SK-N-SH (cell line): ENCODE measurements around the gene IGF1R. TPM values are rescaled to one million over a fixed set of nuclear protein-coding genes. Genes with fewer than 3 reads are reported as not detected.

Source experiments
- CTCF ChIA-PET: fragments of 300-600, 350-600 bp; formaldehyde crosslinking; extraction: SDS; loops from one replicate; lab custom pipeline; 2021; lab: Yijun Ruan, JAX
- POLR2A ChIA-PET: fragments of 350-600 bp; sonication (Branson Sonifier 250); formaldehyde crosslinking; extraction: SDS; loops from one replicate; lab custom pipeline; 2020; ENCODE audit warnings: antibody characterized with exemption, inconsistent platforms; lab: Yijun Ruan, JAX
- DNase-seq: peaks from one replicate; pipeline ENCODE4 v3.0.0; 2012
- H2AFZ ChIP-seq: fragments of 200-600 bp; sonication (generic); 2 replicates; pipeline ENCODE4 v1.8.1; 2016; ENCODE audit warnings: antibody characterized with exemption, mild to moderate bottlenecking, low read depth
- H3F3A ChIP-seq: fragments of 200-600 bp; sonication (generic); replicated peaks from 2 replicates; pipeline ENCODE3; 2016; ENCODE audit warnings: antibody characterized with exemption, mild to moderate bottlenecking; ENCODE audit not compliant: insufficient read depth
- H3K27ac ChIP-seq, 2 experiments: fragments of 200-500 bp in 1 of 2; fragments of 200-600 bp in 1 of 2; sonication (Bioruptor generic) in 1 of 2; sonication (generic), shearing (Covaris generic) in 1 of 2; 2 replicates each; pipeline versions ENCODE4 v1.5.1 to v1.6.1; 2014 to 2016; ENCODE audit warnings: low read depth in 2 of 2, inconsistent platforms in 1 of 2, low read length in 1 of 2, mild to moderate bottlenecking in 1 of 2, mixed read lengths in 1 of 2
- H3K27me3 ChIP-seq: fragments of 200-600 bp; sonication (generic), shearing (Covaris generic); 2 replicates; pipeline ENCODE4 v1.6.1; 2016; ENCODE audit warnings: mixed run types; ENCODE audit not compliant: insufficient read depth
- H3K36me3 ChIP-seq, 2 experiments: fragments of 200-500 bp in 1 of 2; fragments of 200-600 bp in 1 of 2; sonication (Bioruptor generic) in 1 of 2; sonication (generic) in 1 of 2; replicated peaks in 1 of 2; 2 replicates each; pipeline versions ENCODE3 to v1.5.1; 2014 to 2016; ENCODE audit warnings: low read length in 1 of 2, mild to moderate bottlenecking in 1 of 2; ENCODE audit not compliant: insufficient read depth in 2 of 2, control insufficient read depth in 1 of 2
- H3K4me1 ChIP-seq, 2 experiments: fragments of 200-500 bp in 1 of 2; fragments of 200-600 bp in 1 of 2; sonication (Bioruptor generic) in 1 of 2; sonication (generic), shearing (Covaris generic) in 1 of 2; 2 replicates each; pipeline versions ENCODE4 v1.5.1 to v1.6.1; 2014 to 2016; ENCODE audit warnings: low read depth in 1 of 2, low read length in 1 of 2, mixed run types in 1 of 2; ENCODE audit not compliant: insufficient read depth in 2 of 2, control insufficient read depth in 1 of 2
- H3K4me2 ChIP-seq: fragments of 200-600 bp; sonication (generic), shearing (Covaris generic); 2 replicates; pipeline ENCODE4 v1.6.1; 2017; ENCODE audit warnings: mixed run types
- H3K4me3 ChIP-seq, 2 experiments: fragments of 200-500 bp in 1 of 2; fragments of 200-600 bp in 1 of 2; sonication (Bioruptor generic) in 1 of 2; sonication (generic), shearing (Covaris generic) in 1 of 2; 2 replicates each; pipeline versions ENCODE4 v1.5.1 to v1.8.1; 2014 to 2016; ENCODE audit warnings: low read depth in 2 of 2, inconsistent platforms in 1 of 2, low read length in 1 of 2, mild to moderate bottlenecking in 1 of 2, mixed read lengths in 1 of 2, moderate library complexity in 1 of 2
- H3K79me2 ChIP-seq: fragments of 200-600 bp; sonication (generic); 2 replicates; pipeline ENCODE4 v1.8.1; 2017; ENCODE audit warnings: mild to moderate bottlenecking; ENCODE audit not compliant: insufficient read depth
- H3K9ac ChIP-seq: fragments of 200-600 bp; sonication (generic); 2 replicates; pipeline ENCODE4 v1.6.1; 2017; ENCODE audit warnings: mixed run types
- H3K9me2 ChIP-seq: fragments of 200-600 bp; sonication (generic); 2 replicates; pipeline ENCODE4 v1.6.1; 2017; ENCODE audit warnings: mixed run types
- H3K9me3 ChIP-seq: fragments of 200-600 bp; sonication (generic); 2 replicates; pipeline ENCODE4 v1.6.1; 2017; ENCODE audit warnings: mixed run types, mild to moderate bottlenecking, moderate library complexity
- H4K20me1 ChIP-seq: fragments of 200-600 bp; sonication (generic); 2 replicates; pipeline ENCODE4 v1.6.1; 2017; ENCODE audit warnings: mild to moderate bottlenecking, mixed run types; ENCODE audit not compliant: insufficient read depth
- CHD2 ChIP-seq: fragments of 150-350 bp; IDR thresholded peaks from 2 replicates; pipeline ENCODE4 v1.6.1; 2018; ENCODE audit warnings: low read length; ENCODE audit not compliant: partially characterized antibody
- GATA2 ChIP-seq: sonication (generic); formaldehyde crosslinking; IDR thresholded peaks from 2 replicates; pipeline ENCODE4 v1.5.0; 2020; ENCODE audit warnings: mild to moderate bottlenecking, missing genetic modification reagents
- JUND ChIP-seq: IDR thresholded peaks from 2 replicates; pipeline ENCODE4 v1.4.0; 2012
- NFIC ChIP-seq: IDR thresholded peaks from 2 replicates; pipeline ENCODE4 v1.4.0; 2012; ENCODE audit warnings: borderline replicate concordance
- NRF1 ChIP-seq: IDR thresholded peaks from 2 replicates; pipeline ENCODE4 v1.6.1; 2012; ENCODE audit warnings: low read depth, mild to moderate bottlenecking, low read length
- RAD21 ChIP-seq: IDR thresholded peaks from 2 replicates; pipeline ENCODE4 v1.6.1; 2012; ENCODE audit warnings: mild to moderate bottlenecking, low read length
- RXRA ChIP-seq: IDR thresholded peaks from 2 replicates; pipeline ENCODE4 v1.4.0; 2012; ENCODE audit warnings: low read depth, mild to moderate bottlenecking, borderline replicate concordance
- SIN3A ChIP-seq: IDR thresholded peaks from 2 replicates; pipeline ENCODE4 v1.6.1; 2012; ENCODE audit warnings: low read depth, mild to moderate bottlenecking, low read length, moderate library complexity, borderline replicate concordance
- SMC3 ChIP-seq: IDR thresholded peaks from 2 replicates; pipeline ENCODE4 v1.6.1; 2012; ENCODE audit warnings: low read depth, low read length, improper control_type of control experiment
- TAF1 ChIP-seq: IDR thresholded peaks from 2 replicates; pipeline ENCODE4 v1.6.1; 2012; ENCODE audit warnings: low read depth, mild to moderate bottlenecking, low read length, moderate library complexity, borderline replicate concordance
- TCF12 ChIP-seq: IDR thresholded peaks from 2 replicates; pipeline ENCODE4 v1.4.0; 2012
- TEAD4 ChIP-seq: IDR thresholded peaks from 2 replicates; pipeline ENCODE4 v1.4.0; 2012; ENCODE audit warnings: mild to moderate bottlenecking, borderline replicate concordance; ENCODE audit not compliant: insufficient read depth
- WGBS: methylation state at CpG from one replicate; pipeline ENCODE4 v1.1.6; 2017; ENCODE audit warnings: low lambda C conversion rate; 5-methylcytosine and 5-hydroxymethylcytosine counted together
- polyA plus RNA-seq, 3 experiments: library from polyadenylated mRNA; depleted of rRNA; stranded (reverse); fragments of >200 nt; gene quantifications; 2 replicates each; pipeline ENCODE4 v1.2.3, GENCODE V29; 2012
- TF ChIP-seq, protein P1 (sequence below): IDR thresholded peaks from 2 replicates; pipeline ENCODE4 v1.4.0; 2012; ENCODE audit warnings: low read depth

Gene IGF1R
- polyA plus RNA-seq (2012; rRNA removed), result 6.4 and 9.5 TPM in 2 replicates
- 4.6 and 5.5 TPM in 2 replicates for polyA plus RNA-seq (2012; cell fraction: cytosol; rRNA removed)
- 17.9 and 19.8 TPM in 2 replicates for polyA plus RNA-seq (2012; cell fraction: nucleus; rRNA removed)

GRCh38 chr15:98647774-98648653 lies at the start of gene IGF1R:
Gene IGF1R, plus strand, starts transcription at chr15:98648539. Its CDS starts 1,043 bp downstream, at chr15:98649582.
- POLR2A ChIA-PET, result interaction anchor here (0.7 kb wide), 1 partner anchor 474 kb away, joined by 3 read pairs; no protein-coding TSS in a partner anchor
- 1% methylated on average over 26 of the region's 106 CpGs for WGBS
- peak within 1 kb of the TSS; percentile 94; the same call in 1 of the 2 replicates for H2AFZ ChIP-seq
- H3K79me2 ChIP-seq, result peaks cover 36% of the 10 kb centered on the region
- H3K9me2 ChIP-seq, result no peaks in the 10 kb centered on the region
- H3K27me3 ChIP-seq, result peaks cover 9% of the 10 kb centered on the region; the same call in 1 of the 2 replicates
- CTCF ChIA-PET, result interaction anchor here (0.6 to 7.1 kb wide), 23 partner anchors 9 to 431 kb away, joined by 3 to 51 read pairs (median 4); no protein-coding TSS in a partner anchor
- H3K4me2 ChIP-seq, result peak within 1 kb of the TSS; percentile 99
- DNase-seq, result peak; percentile 94
- peaks cover 3% of the 10 kb centered on the region for H3F3A ChIP-seq
- TF ChIP-seq SIN3A (peak; percentile 56; the same call in 1 of the 2 replicates), TEAD4 (no peak), CHD2 (peak; percentile 27), JUND (no peak; the same call in 1 of the 2 replicates), NRF1 (peak; percentile 54), RAD21 (no peak), TAF1 (peak; percentile 11; the same call in 1 of the 2 replicates), SMC3 (0 out of 2 replicates have a peak, but pooled peaks have one; percentile 6)
- TF ChIP-seq, protein P1, sequence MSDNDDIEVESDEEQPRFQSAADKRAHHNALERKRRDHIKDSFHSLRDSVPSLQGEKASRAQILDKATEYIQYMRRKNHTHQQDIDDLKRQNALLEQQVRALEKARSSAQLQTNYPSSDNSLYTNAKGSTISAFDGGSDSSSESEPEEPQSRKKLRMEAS, result no peak
- peak within 1 kb of the TSS; percentile 76 to 89 for H3K27ac ChIP-seq
- H4K20me1 ChIP-seq, result peaks cover 12% of the 10 kb centered on the region; the same call in 1 of the 2 replicates
- peak within 1 kb of the TSS; percentile 77 for H3K9ac ChIP-seq
- H3K4me3 ChIP-seq, result peak within 1 kb of the TSS; percentile 78 to 92
- H3K9me3 ChIP-seq, result no peaks in the 10 kb centered on the region
- H3K36me3 ChIP-seq, result no peaks in the 10 kb centered on the region
- peaks cover 4 to 5% of the 10 kb centered on the region in 2 experiments; a peak in 3 of 4 replicates for H3K4me1 ChIP-seq

DNA sequence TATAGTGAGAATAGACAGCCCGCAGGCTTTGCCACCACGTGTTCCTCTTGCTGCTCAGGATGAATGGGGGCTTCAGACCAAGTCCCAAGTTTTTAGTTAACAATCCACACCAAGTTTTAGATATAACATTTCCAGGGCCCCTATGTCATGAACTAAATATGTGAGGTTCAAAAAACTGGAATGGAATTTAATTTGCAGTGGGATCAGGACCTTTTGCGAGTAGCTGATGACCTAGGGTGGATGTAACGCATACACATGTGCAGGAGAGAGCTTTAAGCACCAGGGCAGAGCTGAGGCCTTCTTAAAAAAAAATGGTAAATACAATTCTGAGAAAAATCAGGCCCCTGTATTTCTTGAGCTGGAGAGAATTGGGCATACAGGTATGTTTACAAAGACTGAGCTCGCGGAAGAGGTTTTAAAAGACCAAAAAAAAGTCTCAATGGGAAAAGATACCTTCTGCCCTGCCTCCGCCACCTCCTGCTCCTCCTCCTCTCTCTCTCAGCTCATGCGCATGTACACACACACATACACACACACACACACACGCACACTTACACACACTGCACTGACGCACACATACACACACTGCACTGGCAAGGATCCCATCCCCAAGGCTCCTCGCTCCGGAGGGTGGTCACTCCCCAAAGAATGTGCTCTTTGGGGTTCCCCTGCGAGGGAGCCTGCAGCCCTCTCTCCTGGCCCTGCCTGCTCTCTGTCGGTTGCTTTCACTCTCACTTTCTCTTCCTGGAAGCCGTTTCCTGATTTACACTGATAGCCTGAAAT lies 48.2 kb upstream of the IGF1R start:
- Histone ChIP-seq H3K4me1 (no peaks in the 10 kb centered on the region; a peak in 1 of 4 replicates), H4K20me1 (no peaks in the 10 kb centered on the region), H3F3A (no peaks in the 10 kb centered on the region), H3K27me3 (peaks cover 22% of the 10 kb centered on the region; the same call in 1 of the 2 replicates), H3K79me2 (no peaks in the 10 kb centered on the region), H3K9me2 (no peaks in the 10 kb centered on the region), H3K9me3 (no peaks in the 10 kb centered on the region), H3K27ac (no peak overlapping the region), H3K4me3 (no peak overlapping the region), H3K4me2 (peak overlapping the region; percentile 24), H2AFZ (no peak overlapping the region), H3K36me3 (no peaks in the 10 kb centered on the region), H3K9ac (no peak overlapping the region)
- 49% methylated on average over 15 of the region's 15 CpGs for WGBS
- no peak for DNase-seq
- ChIA-PET CTCF (interaction anchor here (0.9 to 1.4 kb wide), 3 partner anchors 9 to 49 kb away, joined by 3 read pairs; no protein-coding TSS in a partner anchor), POLR2A (no interaction called here)
- TF ChIP-seq NFIC (no peak), RXRA (no peak), GATA2 (no peak), TCF12 (no peak)
